DMS53 (cell line): ENCODE measurements around the gene CHST15.

ENCODE experiments used
- DNase-seq: peaks from one replicate; lab custom pipeline; 2025; lab: John Stamatoyannopoulos, UW

Gene CHST15

GRCh38 chr10:124029559-124029958 is 63.8 kb downstream of the CHST15 start:
- DNase-seq, result no peak

GRCh38 chr10:124028700-124029480 is 64.5 kb downstream of the CHST15 start:
- DNase-seq, result no peak

GRCh38 chr10:124027651-124028050 is 65.7 kb downstream of the CHST15 start:
- no peak for DNase-seq

GRCh38 chr10:124027031-124027611 is 66.3 kb downstream of the CHST15 start:
- DNase-seq, result no peak

- DNase-seq, result no peak
Measured at GRCh38 chr10:124026589-124026939, 66.8 kb downstream of the CHST15 start.

GRCh38 chr10:124025660-124026588 is 67.5 kb downstream of the CHST15 start:
- DNase-seq, result peak; percentile 12

GRCh38 chr10:124025152-124025551 is 68.2 kb downstream of the CHST15 start:
- DNase-seq, result no peak

- no peak for DNase-seq
Measured at GRCh38 chr10:124022066-124022465, 71.3 kb downstream of the CHST15 start.

- DNase-seq, result no peak
Measured at GRCh38 chr10:124020981-124021815, 72.2 kb downstream of the CHST15 start.

GRCh38 chr10:124019886-124020797 is 73.3 kb downstream of the CHST15 start:
- DNase-seq, result no peak

- no peak for DNase-seq
Measured at GRCh38 chr10:124018886-124019525, 74.4 kb downstream of the CHST15 start.

GRCh38 chr10:124017729-124018128 is 75.7 kb downstream of the CHST15 start:
- DNase-seq, result no peak

GRCh38 chr10:124016804-124017375 is 76.5 kb downstream of the CHST15 start:
- DNase-seq, result no peak

- no peak for DNase-seq
Measured at GRCh38 chr10:124015991-124016390, 77.4 kb downstream of the CHST15 start.

- no peak for DNase-seq
Measured at GRCh38 chr10:124014416-124015154, 78.8 kb downstream of the CHST15 start.

- no peak for DNase-seq
Measured at GRCh38 chr10:124013916-124014315, 79.5 kb downstream of the CHST15 start.

GRCh38 chr10:124012991-124013390 is 80.4 kb downstream of the CHST15 start:
- DNase-seq, result no peak

GRCh38 chr10:124012583-124012982 is 80.8 kb downstream of the CHST15 start:
- DNase-seq, result no peak

GRCh38 chr10:124012066-124012465 is 81.3 kb downstream of the CHST15 start:
- DNase-seq, result no peak
